SK-N-SH treated with all-trans-retinoic acid at 6 μM for 48 hours (cell line): ENCODE data around the gene NIPA2.

Source experiments
- ATAC-seq: fragments of 200-7000 bp; cut with Tn5 transposase; 3 replicates; pipeline ENCODE4 v1.9.1; 2020; ENCODE audit warnings: mild to moderate bottlenecking, moderate library complexity
- ARNTL ChIP-seq: fragments of 450-650 bp; formaldehyde crosslinking; IDR thresholded peaks from 2 replicates; pipeline ENCODE4 v1.5.0; 2020; ENCODE audit warnings: low read depth, mild to moderate bottlenecking, moderate library complexity, borderline replicate concordance
- BACH2 ChIP-seq: fragments of 250-450 bp; sonication (Bioruptor Pico); IDR thresholded peaks from 2 replicates; pipeline ENCODE4 v1.9.0; 2021; ENCODE audit warnings: mild to moderate bottlenecking, borderline replicate concordance
- CSDC2 ChIP-seq: fragments of 250-450 bp; sonication (Bioruptor Pico); IDR thresholded peaks from 2 replicates; pipeline ENCODE4 v1.5.0; 2020; ENCODE audit warnings: mild to moderate bottlenecking, moderate library complexity
- CSRNP3 ChIP-seq: fragments of 250-450 bp; sonication (Bioruptor Pico); IDR thresholded peaks from 2 replicates; pipeline ENCODE4 v1.5.1; 2021; ENCODE audit warnings: mild to moderate bottlenecking, moderate library complexity
- ESRRG ChIP-seq: fragments of 250-450 bp; sonication (Bioruptor Pico); IDR thresholded peaks from 2 replicates; pipeline ENCODE4 v1.6.1; 2021; ENCODE audit warnings: mild to moderate bottlenecking
- ISL1 ChIP-seq: fragments of 250-450 bp; sonication (Bioruptor Pico); IDR thresholded peaks from 2 replicates; pipeline ENCODE4 v2.1.2; 2022; ENCODE audit warnings: mild to moderate bottlenecking, moderate library complexity
- OSR1 ChIP-seq: fragments of 250-450 bp; sonication (Bioruptor Pico); IDR thresholded peaks from 2 replicates; pipeline ENCODE4 v1.8.0; 2022; ENCODE audit warnings: moderate library complexity, mild to moderate bottlenecking, inconsistent platforms
- PPARA ChIP-seq: fragments of 250-450 bp; sonication (Bioruptor Pico); IDR thresholded peaks from 2 replicates; pipeline ENCODE4 v1.5.0; 2020; ENCODE audit warnings: mild to moderate bottlenecking, borderline replicate concordance
- SNAI2 ChIP-seq: fragments of 250-450 bp; sonication (Bioruptor Pico); IDR thresholded peaks from 2 replicates; pipeline ENCODE4 v1.5.0; 2020; ENCODE audit warnings: mild to moderate bottlenecking, moderate library complexity
- TCF4 ChIP-seq: fragments of 250-450 bp; sonication (Bioruptor Pico); IDR thresholded peaks from 2 replicates; pipeline ENCODE4 v1.8.0; 2021; ENCODE audit warnings: mild to moderate bottlenecking, moderate library complexity, borderline replicate concordance
- TOX ChIP-seq: fragments of 250-450 bp; sonication (Bioruptor Pico); IDR thresholded peaks from 2 replicates; pipeline ENCODE4 v1.8.0; 2021; ENCODE audit warnings: mild to moderate bottlenecking, moderate library complexity, borderline replicate concordance
- TSHZ2 ChIP-seq: fragments of 250-450 bp; sonication (Bioruptor Pico); IDR thresholded peaks from 2 replicates; pipeline ENCODE4 v1.5.0; 2020; ENCODE audit warnings: mild to moderate bottlenecking, moderate library complexity
- ZC3H10 ChIP-seq: fragments of 250-450 bp; sonication (Bioruptor Pico); IDR thresholded peaks from 2 replicates; pipeline ENCODE4 v1.5.1; 2021; ENCODE audit warnings: mild to moderate bottlenecking, moderate library complexity
- ZFP3 ChIP-seq: fragments of 250-450 bp; sonication (Bioruptor Pico); IDR thresholded peaks from 2 replicates; pipeline ENCODE4 v1.5.0; 2020; ENCODE audit warnings: mild to moderate bottlenecking, moderate library complexity
- ZNF565 ChIP-seq: fragments of 450-650 bp; formaldehyde crosslinking; conservative IDR thresholded peaks from 2 replicates; pipeline ENCODE4 v1.5.0; 2020; ENCODE audit warnings: low read depth, mild to moderate bottlenecking, moderate library complexity
- ZNF70 ChIP-seq: fragments of 450-650 bp; formaldehyde crosslinking; IDR thresholded peaks from 2 replicates; pipeline ENCODE4 v1.5.0; 2020; ENCODE audit warnings: mild to moderate bottlenecking, moderate library complexity
- ZNF8 ChIP-seq: fragments of 450-650 bp; formaldehyde crosslinking; IDR thresholded peaks from 2 replicates; pipeline ENCODE4 v1.5.0; 2020; ENCODE audit warnings: mild to moderate bottlenecking, moderate library complexity
- TF ChIP-seq, protein P1 (sequence below): fragments of 250-450 bp; sonication (Bioruptor Pico); IDR thresholded peaks from 2 replicates; pipeline ENCODE4 v1.5.1; 2020; ENCODE audit warnings: low read depth, mild to moderate bottlenecking, moderate library complexity
- TF ChIP-seq, protein P2 (sequence below): fragments of 250-450 bp; sonication (Bioruptor Pico); IDR thresholded peaks from 2 replicates; pipeline ENCODE4 v1.8.0; 2020; ENCODE audit warnings: mild to moderate bottlenecking, moderate library complexity, borderline replicate concordance
- TF ChIP-seq, protein P3 (sequence below): fragments of 250-450 bp; sonication (Bioruptor Pico); IDR thresholded peaks from 2 replicates; pipeline ENCODE4 v1.8.0; 2021; ENCODE audit warnings: low read depth, mild to moderate bottlenecking, moderate library complexity, borderline replicate concordance

Gene NIPA2

DNA sequence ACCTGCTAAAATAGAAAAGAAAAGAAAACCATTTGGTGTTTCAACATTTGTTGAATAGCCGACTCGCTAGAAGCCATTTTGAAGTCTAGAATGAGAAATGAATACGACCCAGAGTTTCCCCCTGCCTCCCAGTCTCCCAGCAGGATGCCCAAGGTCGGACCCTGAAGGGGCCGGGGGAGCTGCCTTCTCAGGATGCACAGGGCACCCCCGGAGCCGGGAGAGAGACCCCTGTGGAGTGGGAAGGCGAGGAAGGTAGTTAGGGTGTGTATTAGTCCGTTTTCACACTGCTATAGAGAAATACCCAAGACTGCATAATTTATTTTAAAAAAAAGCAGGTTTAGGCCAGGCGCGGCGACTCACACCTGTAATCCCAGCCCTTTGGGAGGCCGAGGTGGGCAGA is 44.7 kb downstream of the NIPA2 start (continued):
- TF ChIP-seq ESRRG (CRISPR knock-in tag) (no peak), CSRNP3 (CRISPR knock-in tag) (no peak), PPARA (CRISPR knock-in tag) (no peak), TOX (CRISPR knock-in tag) (no peak), ZFP3 (CRISPR knock-in tag) (no peak), BACH2 (no peak)

DNA sequence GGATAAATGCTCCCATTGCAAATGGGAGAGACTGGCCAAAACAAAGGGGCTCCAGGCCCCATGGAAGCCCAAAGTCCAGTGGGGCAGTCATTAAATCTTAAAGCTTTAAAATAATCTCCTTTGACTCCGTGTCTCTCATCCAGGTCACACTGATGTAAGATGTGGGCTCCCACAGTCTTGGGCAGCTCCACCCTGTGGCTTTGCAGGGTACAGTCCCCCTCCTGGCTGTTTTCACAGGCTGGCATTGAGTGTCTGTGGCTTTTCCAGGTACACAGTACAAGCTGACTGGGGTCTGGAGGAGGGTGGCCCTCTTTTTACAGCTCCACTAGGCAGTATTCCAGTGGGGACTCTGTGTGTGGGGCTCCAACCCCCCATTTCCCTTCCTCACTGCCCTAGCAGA is 45.9 kb downstream of the NIPA2 start:
- ATAC-seq: no peak
- no peak for TF ChIP-seq ZNF565 (CRISPR knock-in tag)
- TF ChIP-seq ESRRG (CRISPR knock-in tag): no peak
- no peak for TF ChIP-seq ZFP3 (CRISPR knock-in tag)
- no peak for TF ChIP-seq OSR1
- TF ChIP-seq, protein P1, sequence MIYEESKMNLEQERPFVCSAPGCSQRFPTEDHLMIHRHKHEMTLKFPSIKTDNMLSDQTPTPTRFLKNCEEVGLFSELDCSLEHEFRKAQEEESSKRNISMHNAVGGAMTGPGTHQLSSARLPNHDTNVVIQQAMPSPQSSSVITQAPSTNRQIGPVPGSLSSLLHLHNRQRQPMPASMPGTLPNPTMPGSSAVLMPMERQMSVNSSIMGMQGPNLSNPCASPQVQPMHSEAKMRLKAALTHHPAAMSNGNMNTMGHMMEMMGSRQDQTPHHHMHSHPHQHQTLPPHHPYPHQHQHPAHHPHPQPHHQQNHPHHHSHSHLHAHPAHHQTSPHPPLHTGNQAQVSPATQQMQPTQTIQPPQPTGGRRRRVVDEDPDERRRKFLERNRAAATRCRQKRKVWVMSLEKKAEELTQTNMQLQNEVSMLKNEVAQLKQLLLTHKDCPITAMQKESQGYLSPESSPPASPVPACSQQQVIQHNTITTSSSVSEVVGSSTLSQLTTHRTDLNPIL (CRISPR knock-in tag): no peak
- TF ChIP-seq, protein P2, sequence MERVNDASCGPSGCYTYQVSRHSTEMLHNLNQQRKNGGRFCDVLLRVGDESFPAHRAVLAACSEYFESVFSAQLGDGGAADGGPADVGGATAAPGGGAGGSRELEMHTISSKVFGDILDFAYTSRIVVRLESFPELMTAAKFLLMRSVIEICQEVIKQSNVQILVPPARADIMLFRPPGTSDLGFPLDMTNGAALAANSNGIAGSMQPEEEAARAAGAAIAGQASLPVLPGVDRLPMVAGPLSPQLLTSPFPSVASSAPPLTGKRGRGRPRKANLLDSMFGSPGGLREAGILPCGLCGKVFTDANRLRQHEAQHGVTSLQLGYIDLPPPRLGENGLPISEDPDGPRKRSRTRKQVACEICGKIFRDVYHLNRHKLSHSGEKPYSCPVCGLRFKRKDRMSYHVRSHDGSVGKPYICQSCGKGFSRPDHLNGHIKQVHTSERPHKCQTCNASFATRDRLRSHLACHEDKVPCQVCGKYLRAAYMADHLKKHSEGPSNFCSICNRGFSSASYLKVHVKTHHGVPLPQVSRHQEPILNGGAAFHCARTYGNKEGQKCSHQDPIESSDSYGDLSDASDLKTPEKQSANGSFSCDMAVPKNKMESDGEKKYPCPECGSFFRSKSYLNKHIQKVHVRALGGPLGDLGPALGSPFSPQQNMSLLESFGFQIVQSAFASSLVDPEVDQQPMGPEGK: no peak
- no peak for TF ChIP-seq TOX (CRISPR knock-in tag)
- TF ChIP-seq ARNTL: no peak
- TF ChIP-seq SNAI2 (CRISPR knock-in tag): no peak
- TF ChIP-seq ZC3H10 (CRISPR knock-in tag): no peak
- TF ChIP-seq CSDC2 (CRISPR knock-in tag): no peak
- no peak for TF ChIP-seq ISL1
- TF ChIP-seq PPARA (CRISPR knock-in tag): no peak
- TF ChIP-seq, protein P3, sequence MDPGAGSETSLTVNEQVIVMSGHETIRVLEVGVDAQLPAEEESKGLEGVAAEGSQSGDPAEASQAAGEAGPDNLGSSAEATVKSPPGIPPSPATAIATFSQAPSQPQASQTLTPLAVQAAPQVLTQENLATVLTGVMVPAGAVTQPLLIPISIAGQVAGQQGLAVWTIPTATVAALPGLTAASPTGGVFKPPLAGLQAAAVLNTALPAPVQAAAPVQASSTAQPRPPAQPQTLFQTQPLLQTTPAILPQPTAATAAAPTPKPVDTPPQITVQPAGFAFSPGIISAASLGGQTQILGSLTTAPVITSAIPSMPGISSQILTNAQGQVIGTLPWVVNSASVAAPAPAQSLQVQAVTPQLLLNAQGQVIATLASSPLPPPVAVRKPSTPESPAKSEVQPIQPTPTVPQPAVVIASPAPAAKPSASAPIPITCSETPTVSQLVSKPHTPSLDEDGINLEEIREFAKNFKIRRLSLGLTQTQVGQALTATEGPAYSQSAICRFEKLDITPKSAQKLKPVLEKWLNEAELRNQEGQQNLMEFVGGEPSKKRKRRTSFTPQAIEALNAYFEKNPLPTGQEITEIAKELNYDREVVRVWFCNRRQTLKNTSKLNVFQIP (CRISPR knock-in tag): no peak
- no peak for TF ChIP-seq CSRNP3 (CRISPR knock-in tag)
- TF ChIP-seq ZNF70 (CRISPR knock-in tag): no peak
- TF ChIP-seq TSHZ2 (CRISPR knock-in tag): no peak
- no peak for TF ChIP-seq TCF4 (CRISPR knock-in tag)
- TF ChIP-seq, all 23 proteins: peak for 0

DNA sequence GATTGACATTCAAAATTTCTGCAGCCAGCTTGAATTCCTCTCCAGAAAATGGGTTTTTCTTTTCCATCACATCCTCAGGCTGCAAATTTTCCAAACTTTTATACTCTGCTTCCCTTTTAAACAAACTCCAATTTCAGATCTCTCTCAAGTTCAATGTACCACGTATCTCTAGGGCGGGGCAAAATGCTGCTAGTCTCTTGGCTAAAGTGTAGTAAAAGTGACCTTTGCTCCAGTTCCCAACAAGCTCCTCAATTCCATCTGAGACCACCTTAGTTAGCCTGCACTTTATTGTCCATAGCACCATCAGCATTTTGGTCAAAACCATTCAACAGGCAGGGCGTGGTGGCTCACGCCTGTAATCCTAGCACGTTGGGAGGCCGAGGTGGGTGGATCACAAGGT is 46.7 kb downstream of the NIPA2 start:
- TF ChIP-seq ZNF8 (CRISPR knock-in tag): no peak
- ATAC-seq: no peak
